ENCODE measurements around the gene RPL12. TPM values are rescaled to one million over a fixed set of nuclear protein-coding genes. Genes with fewer than 3 reads are reported as not detected.

The RPL12 gene
- total and polyA plus RNA-seq, 9 of the 15 experiments (the other 6 are each of a cell fraction or from before 2014, with no cell fraction given) = 1,614 to 4,558 (median 2,531) TPM

GRCh38 chr9:127457191-127457878 lies 6.1 kb upstream of the RPL12 start (continued):
- no peak for TF ChIP-seq ZNF609 (CRISPR knock-in tag; IDR thresholded peaks at IDR 0.05; ENCODE audit: borderline replicate concordance)
- no peak for TF ChIP-seq SRSF7 (optimal IDR thresholded peaks at IDR 0.05; ENCODE audit: low read depth, low read length)
- TF ChIP-seq, protein P1, sequence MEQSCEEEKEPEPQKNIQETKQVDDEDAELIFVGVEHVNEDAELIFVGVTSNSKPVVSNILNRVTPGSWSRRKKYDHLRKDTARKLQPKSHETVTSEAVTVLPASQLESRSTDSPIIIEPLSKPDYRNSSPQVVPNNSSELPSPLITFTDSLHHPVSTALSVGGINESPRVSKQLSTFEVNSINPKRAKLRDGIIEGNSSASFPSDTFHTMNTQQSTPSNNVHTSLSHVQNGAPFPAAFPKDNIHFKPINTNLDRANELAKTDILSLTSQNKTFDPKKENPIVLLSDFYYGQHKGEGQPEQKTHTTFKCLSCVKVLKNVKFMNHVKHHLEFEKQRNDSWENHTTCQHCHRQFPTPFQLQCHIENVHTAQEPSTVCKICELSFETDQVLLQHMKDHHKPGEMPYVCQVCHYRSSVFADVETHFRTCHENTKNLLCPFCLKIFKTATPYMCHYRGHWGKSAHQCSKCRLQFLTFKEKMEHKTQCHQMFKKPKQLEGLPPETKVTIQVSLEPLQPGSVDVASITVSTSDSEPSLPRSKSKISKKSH (CRISPR knock-in tag; IDR thresholded peaks at IDR 0.05) = no peak
- TF ChIP-seq ZNF668 (CRISPR knock-in tag; IDR thresholded peaks at IDR 0.05) = no peak
- no peak for TF ChIP-seq KHSRP (IDR thresholded peaks at IDR 0.05)
- TF ChIP-seq ZSCAN32 (CRISPR knock-in tag; IDR thresholded peaks at IDR 0.05) = no peak

All from K562 (cell line).